Measurements from ENCODE around the gene PIGZ.

Gene PIGZ, protein sequence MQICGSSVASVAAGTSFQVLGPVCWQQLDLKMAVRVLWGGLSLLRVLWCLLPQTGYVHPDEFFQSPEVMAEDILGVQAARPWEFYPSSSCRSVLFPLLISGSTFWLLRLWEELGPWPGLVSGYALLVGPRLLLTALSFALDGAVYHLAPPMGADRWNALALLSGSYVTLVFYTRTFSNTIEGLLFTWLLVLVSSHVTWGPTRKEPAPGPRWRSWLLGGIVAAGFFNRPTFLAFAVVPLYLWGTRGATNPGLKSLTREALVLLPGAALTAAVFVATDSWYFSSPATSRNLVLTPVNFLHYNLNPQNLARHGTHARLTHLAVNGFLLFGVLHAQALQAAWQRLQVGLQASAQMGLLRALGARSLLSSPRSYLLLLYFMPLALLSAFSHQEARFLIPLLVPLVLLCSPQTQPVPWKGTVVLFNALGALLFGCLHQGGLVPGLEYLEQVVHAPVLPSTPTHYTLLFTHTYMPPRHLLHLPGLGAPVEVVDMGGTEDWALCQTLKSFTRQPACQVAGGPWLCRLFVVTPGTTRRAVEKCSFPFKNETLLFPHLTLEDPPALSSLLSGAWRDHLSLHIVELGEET

DNA sequence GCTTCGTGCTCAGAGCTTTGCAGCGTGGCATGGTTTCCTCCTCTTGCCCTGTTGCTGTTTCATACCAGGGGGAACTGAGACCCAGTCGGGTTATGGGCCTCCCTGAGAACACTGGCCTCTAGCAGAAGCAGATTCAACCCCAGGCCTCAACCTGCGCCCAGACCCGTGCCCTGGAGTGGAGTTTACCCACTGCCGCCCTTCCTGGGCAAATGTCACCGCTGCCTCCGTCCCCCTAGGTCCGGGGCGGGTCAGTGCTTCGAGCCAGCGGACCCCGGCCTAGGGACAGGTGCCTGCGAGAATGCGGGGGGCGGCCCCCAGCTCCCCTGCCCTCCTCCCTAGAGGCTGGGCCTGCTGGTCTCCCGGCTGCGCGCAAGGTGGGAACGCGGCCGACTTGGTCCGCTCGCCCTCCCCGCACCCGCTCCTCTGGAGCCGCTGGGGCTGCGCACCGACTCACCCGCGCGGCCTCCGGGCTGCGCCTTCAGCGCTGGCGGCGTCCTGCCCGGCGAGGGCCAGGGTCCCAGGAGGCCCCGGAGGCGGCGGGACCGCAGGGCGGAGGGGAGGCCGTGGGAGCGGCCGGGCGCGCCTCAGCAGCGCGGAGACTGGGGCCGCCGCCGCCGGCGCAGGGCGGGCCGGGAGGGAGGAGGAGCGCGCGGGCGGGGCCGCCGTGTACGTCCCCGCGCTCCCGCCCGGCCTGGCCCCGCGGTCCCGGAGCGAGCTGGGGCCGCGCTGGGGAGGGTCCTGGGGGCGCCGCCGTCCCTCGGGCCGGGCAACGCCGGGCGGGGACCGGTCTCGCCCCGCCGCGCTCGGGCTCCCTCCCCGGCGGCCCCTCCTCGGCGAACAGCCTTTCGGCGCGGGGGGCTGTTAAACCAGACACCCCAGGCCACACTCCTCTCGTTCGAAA is at the start of gene PIGZ:
Gene PIGZ (minus strand): TSS at position 601 of the 901 bp plus-strand sequence. CDS start 16,802 bp downstream, outside the sequence.
- DNase-seq: peak; percentile 48

DNA sequence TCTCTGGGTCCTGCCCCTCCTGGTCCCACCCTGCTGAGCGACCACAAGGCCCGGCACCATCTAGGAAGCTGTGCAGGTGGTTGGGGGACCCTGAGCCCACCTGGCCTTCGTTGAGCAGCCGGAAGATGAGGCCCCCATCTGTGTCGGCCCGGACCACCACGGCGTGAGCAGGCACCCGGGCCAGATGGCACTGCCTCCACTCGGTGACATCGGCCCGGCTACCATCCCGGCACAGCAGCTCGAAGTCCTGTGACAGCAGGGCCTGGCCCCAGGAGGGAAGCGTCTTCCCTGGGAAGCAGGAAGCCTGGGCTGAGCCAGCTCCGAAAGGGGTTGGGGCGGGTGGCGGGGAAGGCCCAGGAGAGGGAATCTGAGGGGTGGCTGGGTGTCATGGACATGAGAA is 48.4 kb upstream of the PIGZ start:
- DNase-seq: no peak

DNA sequence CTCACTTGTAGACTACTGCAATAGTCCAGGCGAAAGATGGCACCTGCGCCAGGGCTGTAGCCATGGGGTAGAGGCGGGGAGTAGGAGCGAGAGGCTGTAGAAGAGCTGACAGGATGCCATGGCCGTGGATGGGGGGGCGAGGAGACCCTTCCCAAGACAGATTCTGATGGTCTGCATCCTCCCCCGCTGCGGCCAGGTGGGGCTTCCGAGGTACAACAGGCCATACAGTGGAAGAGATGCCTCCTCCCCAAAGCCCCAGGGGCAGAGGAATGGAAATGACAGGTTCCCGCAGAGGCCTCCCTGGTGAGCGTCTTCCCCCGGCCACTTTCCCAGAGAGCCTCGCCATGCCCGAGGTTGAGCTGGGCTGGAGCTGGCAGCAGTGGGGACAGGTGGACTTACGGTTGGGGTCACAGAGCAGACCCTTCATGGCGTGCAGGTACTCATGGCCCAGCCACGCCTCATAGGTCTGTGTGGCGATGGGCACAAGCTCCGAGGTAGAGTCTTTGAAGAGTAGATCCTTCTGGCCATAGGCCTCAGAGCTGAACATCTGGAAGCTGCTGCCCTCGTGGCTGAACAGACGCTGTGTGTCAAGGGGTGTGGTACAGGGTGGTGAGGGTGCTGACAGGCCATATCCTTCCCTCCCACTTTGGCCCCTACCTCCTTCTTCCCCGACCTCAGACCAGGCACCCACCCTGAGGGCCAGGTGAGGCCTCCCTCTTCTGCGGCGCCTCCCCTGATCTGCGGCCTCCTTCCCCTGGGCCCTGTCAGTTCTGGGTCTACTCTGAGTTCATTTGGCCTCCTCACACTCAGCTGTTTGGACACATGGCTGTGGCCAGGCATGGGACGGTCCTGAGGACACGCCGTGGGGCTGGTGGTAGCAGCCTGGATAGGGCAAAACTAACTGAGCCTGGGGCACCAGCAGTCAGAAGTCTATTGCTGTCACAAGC is 47.4 kb upstream of the PIGZ start:
- no peak for DNase-seq

DNA sequence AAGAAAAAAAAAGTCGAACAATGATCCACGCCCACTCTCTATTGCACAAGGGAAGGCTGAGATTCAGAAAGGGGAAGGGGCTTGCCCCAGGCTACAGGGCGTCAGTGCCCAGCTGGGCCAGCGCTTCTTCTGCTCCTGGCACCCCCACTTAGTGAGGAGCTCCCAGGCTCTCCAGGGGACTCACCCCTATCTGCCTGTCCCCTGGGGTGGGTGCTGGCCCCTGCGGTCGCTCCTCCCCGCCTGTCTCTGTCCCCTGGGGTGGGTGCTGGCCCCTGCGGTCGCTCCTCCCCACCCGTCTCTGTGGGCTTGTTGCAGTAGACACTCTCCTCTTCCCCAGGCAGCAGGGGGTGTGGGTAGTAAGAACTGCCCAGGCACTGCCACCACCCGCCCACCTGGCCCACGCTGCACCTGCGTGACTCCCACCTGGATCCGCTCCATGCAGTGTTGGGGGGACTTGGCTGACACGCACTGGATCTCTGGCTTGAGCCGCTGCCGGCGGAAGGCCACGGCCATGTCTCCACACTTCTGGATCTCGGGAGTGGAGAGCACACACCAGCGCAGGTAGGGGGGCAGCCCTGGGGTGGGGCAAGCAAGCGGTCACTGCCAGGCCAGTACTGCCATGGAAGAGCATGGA is 46.4 kb upstream of the PIGZ start:
- no peak for DNase-seq

DNA sequence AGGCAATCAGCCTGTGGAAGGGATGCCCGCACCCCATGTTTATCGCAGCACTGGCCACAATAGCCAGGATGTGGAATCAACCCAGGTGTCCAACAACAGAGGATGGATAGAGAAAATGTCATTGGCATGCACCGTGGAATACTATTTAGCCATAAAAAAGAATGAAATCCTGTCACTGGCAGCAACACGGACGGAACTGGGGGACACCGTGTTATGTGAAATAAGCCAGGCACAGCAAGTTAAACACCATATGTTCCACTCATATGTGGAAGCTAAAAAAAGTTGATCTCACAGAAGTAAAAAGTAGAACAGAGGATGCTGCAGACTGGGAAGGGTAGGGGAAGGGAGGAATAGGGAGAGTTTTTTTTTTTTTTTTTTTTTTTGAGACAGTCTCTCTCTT is 45.4 kb upstream of the PIGZ start:
- no peak for DNase-seq

DNA sequence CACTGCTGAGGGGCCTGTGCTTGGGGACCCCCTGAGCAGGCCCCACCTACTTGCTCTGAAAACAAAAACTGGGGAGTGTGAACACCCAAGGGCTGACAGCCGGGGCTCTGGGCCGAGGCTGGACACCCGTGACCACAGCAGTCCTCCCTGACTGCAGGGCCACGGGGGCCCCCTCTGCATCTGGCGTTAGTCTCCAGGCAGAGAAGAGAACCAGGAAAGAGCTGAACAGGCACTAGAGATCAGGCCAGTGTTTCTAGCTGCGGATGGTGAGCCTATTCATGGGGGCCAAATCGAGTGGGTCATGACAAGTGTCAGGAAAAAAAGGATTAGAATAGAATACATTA is 43.9 kb upstream of the PIGZ start:
- no peak for DNase-seq

DNA sequence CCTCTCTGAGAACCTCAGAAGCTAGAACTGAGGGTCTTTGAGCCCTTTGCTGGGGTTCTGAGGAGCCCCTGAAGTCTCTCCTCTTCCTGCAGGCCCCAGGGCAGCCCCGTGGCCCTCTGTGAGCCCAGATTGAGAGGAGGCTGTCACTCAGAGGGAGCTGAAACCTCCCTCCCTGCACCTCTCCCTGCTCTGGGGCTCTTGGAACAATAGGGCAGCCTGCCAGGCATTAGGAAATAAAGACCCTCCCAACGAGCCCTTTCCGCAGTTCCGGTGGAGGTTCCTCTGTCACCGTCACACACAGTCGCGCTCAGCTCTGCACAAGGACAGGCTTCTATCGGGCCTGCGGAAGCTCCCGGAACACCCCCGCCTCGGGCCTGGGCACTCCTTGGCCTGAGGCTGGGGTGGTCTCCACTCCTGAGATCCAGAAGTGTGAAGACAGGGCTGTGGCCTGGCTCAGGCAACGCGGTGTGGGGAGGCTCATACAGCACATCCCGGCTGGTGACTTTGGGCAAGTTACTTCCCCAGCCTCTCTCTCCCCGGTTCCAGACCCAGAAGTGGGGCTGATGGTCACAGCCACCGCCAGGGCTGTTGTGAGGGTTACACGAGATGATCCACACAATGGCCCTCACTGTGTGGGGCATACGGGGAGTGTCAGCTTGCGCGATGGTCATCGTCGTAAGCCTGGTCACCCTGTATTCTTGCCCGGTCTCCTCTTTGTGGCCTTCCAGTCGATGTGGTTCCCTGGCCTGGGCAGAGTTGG is 43.3 kb upstream of the PIGZ start:
- DNase-seq: no peak

DNA sequence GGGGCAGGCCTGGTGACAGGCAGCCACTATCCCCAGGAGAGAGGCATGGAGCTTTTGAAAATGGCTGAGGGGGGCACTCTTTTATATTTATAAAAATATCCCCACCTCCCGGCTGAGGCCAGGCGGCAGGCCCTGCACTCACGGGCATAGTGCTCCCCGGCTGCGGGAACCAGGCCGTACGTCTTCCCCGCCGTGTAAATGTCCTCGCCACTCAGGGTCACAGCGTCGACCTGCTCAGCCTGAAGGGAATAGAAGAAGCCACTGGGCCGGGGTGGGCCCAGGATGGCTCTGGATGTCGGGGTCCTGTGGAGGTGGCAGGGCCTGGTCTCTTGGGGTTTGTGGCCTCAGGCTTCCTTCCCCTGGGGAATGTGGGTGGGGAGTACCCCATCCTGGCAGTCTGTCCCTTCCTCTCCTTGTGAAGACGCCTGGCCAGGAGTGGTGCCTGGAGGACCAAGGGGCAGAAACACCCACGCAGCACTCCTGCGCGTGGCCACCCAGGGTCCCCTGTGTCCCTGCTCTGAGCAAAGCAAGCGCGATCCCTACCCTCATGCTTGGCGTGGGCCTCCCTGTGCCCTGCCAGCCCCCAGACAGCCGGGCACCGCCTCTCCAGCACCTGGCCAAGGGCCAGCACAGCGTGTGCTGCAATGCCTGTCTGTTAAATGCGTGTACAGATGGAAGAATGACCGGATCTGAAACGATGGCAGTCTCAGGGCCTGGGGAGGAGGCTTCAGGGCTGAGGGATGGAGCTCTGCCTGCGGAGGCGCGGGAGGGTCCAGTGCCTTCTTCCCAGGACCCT is 42.1 kb upstream of the PIGZ start:
- DNase-seq: no peak

DNA sequence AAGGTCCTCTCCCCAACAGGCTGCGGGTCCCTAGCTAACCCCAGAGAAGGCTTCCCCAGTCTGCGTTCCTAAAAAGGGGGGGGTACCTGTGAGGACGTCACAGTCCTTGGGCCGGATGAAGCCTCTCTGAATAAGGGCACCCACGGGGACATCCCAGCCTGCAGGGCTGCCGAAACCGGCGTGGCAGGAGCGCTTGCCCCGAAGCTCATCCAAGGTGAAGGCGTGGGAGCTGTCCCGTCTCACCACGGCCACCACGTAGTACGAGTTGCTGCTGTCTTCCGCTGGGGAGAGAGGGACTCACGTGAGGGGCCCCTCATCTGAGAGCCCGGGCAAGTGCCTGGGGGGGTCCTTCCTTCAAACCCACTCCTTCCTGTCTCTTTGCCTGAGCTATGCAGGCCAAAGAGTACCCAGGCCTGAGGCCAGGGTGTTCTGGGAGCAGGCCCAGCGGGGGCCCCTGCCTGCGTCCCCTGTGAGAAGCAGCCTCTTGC is 40.9 kb upstream of the PIGZ start:
- DNase-seq: no peak

DNA sequence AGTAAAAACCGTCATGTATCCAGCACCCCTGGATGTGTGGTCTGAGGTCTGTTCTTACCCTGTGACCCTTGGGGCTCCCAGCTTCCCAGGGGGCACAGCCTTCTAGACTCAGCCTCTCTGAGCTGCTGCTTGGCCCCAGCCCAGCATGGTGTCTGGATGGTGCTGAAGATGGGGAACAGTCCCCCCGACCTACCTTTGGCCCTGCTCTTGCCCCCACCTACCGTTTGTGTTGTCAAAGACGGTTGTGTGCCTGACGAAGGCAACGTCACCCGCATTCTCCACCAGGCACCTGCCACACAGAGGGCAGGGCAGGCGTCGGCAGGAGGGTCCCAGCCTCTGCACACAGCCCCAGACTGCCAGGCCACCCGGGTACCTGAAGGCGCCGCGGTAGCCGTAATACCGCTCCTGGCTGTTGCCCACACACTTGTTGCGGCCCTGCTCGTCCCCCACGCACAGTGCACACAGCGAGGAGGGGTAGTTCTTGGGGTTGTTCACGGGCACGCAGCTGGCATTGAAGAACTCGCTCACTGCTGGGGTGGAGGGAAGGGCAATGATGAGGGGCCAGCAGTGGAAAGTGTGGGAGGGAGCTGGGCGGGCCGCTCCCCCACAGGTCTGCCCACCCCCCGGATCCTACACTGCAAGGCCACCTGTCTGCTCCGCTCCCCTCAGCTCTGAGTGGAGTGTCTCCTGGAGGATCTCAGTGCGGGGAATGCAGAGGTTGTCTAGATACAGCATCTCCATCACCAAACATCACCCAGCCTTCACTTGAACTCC is 40.0 kb upstream of the PIGZ start:
- no peak for DNase-seq

DNA sequence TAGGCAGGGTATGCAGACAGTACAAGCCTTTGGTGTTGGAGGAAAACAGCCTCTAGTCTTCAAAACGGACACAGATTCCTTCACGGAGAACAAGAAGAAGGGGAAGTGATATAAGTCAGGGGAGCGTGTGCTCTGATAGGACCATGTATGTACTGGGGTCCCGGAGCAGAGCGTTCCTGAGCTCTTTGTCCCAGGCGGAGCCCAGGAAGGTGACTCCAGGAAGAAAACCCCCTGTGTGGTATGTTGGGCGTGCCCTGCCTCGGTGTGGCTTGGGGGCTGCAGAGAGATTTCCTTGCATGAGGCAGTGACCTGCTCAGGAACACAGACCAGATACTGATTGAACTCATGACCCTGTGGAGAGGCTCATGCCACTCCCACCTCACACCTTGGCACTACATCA is 39.3 kb upstream of the PIGZ start:
- no peak for DNase-seq

DNA sequence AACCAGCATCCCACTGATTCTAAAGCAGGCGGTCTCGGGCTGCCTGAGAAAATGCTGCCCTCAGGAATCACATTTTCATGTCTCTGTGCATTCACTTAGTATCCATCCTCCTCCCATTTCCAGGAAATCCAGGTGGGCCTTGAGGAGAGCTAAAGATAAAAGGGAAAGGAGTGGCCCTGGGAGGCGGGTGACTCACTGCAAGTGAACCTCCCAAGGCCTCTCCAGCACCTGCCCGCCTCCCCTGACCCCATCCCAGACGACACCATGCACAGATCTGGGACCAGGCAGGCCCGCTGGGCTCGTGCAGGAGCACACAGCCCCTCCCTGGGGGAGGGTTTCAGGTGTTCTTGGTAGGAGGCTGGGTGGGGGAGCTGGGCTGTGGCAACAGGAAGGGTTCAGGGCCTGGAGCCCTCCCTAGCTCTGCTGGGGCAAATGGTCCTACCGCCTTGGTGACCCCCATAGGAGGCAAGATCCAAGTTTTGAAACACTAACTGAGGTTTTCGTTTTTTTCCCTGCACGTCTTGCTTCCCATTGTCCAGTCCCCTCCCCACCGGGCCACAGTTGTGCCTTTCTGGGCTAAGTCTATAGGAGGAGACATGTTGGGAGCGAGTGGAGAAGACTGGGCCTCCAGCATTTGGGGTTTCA is 38.8 kb upstream of the PIGZ start:
- DNase-seq: no peak

DNA sequence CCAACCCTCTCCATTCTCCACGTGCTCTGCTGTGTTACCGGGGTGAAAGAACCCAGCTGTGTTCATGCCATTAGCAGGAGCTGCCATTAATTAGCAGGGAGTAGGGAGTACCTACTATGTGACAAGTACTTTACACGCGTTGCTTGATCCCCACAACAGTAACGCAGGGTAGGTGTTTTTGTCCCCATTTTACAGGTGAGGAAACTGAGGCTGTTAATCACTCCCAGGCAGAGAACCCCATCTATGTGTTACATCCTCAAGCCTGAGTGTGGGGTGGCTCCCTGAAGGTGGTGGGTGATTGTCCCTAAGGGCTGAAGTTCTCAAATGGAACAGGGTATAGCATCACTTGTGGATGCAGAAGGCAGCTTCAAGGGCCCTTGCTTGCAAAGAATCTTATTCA is 38.2 kb upstream of the PIGZ start:
- DNase-seq: no peak

DNA sequence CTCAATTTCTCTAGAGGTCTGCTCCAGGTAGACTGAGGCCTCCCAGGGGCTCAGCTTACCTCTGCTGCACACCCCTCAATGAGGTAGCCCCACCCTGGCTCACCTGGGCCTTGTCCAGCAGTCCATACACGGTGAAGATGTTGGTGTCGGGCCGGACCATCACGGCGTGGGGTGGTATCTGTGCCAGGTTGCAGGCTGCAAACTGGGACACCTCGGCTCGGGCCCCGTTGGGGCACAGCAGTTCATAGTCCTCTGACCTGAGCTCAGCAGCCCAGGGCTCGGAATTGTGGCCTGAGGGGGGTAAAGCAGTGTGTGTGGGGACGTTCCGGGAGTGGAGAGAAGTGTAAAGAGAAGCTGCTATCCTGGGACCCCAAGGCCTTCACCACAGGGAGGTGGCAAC is 37.8 kb upstream of the PIGZ start:
- DNase-seq: no peak

DNA sequence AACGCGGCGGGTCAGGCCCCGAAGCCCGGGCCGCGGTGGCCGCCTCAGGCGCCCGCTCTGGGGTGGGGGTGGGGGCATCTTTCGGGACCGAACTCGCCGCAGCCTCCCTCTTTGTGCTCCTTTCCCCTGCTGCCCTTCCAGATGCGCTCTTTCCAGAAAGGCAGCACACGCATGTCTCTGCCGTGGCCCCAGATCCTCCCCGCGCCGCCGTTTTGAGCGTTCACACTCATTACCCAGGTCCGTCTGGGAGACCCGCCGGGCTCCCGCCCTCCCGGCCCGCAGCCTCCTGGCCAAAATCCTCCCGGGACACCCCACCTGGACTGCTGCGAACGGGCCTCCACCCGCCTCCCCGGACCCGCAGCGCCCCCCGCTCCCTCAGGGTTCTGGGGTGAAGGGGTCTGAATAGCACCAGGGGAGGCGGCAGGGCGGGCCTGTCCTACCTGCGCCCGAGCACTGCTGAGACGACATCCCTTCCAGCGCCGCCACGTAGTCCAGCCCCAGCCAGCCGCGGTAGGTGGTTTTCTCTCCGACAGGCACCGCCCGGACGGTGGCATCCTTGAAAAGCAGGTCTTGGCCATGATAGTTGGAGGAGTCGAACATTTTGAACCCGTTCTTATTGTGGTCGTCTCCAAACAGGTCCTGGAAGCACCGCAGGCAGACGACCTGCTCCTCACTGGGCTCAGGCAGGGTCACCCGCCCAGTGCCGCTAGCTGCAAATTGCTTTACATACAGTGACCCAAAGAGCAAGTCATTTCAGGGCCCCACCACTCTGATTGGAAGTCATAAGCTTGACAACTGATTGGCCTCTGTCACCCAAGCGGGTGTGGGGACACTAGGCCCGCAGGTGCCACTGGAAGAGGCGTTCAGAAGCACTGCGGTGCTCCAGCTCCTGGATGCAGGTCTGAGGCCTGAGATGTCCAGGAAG is 35.1 kb upstream of the PIGZ start:
- peak; percentile 26 for DNase-seq

DNA sequence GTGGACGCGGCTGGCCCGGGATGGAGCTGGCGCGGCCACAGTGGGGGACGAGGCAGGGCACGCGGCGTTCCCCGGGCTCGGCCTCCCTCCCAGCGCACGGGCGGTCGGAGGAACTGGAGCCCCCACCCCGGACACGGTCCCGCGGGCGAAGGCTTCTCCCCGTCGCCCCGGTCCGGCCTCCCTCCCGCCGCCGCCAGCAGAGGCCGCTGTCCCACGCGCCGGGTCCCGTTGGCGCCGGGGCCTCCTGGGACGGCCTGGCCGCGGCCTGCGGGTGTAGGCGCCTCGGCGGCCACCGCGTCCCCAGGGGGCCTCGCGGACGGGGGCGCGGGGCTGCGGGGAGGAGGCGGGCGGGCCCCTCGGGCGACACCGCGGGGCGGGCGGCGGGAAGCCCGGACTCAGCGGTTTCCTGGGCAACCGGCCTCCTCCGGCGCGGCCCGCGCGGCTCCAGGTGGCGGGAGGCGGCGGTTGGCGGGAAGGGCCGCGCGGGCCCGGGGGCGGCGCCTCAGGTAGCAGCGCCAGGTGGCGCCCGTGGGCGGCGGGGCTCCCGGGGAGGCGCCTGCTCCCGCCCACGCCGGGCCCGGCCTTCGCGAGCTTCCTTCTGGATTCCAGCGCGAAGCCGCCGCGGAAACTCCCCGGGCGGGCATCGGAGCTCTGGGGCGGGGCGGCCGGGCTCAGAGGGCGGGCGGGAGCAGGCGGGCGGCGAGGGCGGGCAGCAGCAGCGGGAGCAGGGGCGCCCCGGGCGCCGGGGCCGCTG is 34.2 kb upstream of the PIGZ start:
- DNase-seq: peak; percentile 83
